OCI-LY3 (cell line): ENCODE results near the gene CCDC74B.

ENCODE experiments used
- CTCF ChIP-seq: fragments of 200-600, 300-600 bp; sonication (generic); IDR thresholded peaks from 2 replicates; pipeline ENCODE4 v1.5.1; 2014; ENCODE audit warnings: antibody characterized with exemption, low read length, low read depth
- EZH2phosphoT487 ChIP-seq: fragments of 200-600 bp; shearing (Covaris generic); IDR thresholded peaks from 2 replicates; pipeline ENCODE4 v1.6.1; 2018; ENCODE audit warnings: antibody characterized with exemption, mixed run types, low read depth

GRCh38 chr2:130156624-130157004 is 11.7 kb upstream of the CCDC74B start:
- TF ChIP-seq CTCF (no peak), EZH2phosphoT487 (no peak)
